ENCODE results near the gene MINDY3.
"Not testable (repeated sequence)": the region's sequence is repeated elsewhere in the genome, so short reads cannot be mapped to it uniquely, and the experiment has no call there.

The MINDY3 gene

GRCh38 chr10:15780353-15781135 is 79.8 kb downstream of the MINDY3 start:
- no peak for DNase-seq (ENCODE audit: low read depth in 3 of 3)

- no peak for DNase-seq (ENCODE audit: low read depth in 3 of 3)
Observed at GRCh38 chr10:15775513-15775912, 84.8 kb downstream of the MINDY3 start.

DNA sequence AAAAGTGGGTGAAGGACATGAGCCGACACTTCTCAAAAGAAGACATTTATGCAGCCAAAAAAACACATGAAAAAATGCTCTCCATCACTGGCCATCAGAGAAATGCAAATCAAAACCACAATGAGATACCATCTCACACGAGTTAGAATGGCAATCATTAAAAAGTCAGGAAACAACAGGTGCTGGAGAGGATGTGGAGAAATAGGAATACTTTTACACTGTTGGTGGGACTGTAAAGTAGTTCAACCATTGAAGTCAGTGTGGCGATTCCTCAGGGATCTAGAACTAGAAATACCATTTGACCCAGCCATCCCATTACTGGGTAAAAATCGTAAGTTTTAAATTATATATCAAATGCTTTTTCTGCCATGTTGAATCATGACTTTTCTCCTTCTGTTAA is 85.8 kb downstream of the MINDY3 start:
- not testable (repeated sequence) for DNase-seq (ENCODE audit: low read depth in 3 of 3)

DNA sequence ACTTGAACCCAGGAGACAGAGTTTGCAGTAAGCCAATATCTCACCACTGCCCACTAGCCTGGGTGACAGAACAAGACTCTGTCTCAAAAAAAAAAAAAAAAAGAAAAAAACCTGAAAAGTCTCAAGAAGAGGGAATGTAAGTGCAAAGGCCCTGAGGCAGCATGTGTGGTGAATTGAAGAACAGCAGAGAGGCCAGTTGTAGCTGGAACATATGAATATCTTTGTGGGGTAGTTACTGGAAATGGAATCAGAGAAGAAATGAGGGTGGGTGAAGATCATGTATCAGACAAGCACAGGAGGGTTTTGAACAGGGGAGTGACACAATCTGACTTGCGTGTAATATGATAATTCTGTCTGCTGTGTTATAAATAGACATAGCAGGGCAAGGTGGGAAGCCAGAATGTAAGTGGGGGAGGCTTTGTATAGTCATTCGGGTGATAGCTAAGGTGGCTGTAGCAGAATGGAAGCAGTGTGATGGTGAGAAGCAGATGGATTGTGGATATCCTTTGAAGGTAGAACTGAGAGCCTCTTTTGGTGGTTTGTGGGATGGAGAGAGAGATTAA is 95.3 kb downstream of the MINDY3 start:
- no peak for DNase-seq (ENCODE audit: low read depth in 3 of 3)

- no peak for DNase-seq (ENCODE audit: low read depth in 3 of 3)
Observed at GRCh38 chr10:15763006-15763405, 97.3 kb downstream of the MINDY3 start.

DNA sequence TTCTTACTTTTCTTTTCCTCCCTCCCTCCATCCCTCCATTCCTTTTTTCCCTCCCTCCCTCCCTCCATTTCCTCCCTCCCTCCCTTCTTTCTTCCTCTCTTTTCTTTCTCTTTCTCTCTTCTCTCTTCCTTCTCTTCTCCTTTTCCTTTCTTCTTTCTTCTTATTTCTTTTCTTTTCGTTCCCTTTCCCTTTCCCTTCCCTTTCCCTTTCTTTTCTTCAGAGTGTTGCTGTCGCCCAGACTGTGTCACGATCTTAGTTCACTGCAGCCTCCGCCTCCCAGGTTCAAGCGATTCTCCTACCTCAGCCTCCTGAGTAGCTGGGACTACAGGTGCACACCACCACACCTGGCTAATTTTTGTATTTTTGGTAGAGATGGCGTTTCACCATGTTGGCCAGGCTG is 98.1 kb downstream of the MINDY3 start:
- not testable (repeated sequence) for DNase-seq (ENCODE audit: low read depth in 3 of 3)

DNA sequence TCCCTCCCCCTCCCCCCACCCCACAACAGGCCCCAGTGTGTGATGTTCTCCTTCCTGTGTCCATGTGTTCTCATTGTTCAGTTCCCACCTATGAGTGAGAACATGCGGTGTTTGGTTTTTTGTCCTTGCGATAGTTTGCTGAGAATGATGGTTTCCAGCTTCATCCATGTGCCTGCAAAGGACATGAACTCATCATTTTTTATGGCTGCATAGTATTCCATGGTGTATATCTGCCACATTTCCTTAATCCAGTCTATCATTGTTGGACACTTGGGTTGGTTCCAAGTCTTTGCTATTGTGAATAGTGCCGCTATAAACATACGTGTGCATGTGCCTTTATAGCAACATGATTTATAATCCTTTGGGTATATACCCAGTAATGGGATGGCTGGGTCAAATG is 99.1 kb downstream of the MINDY3 start:
- DNase-seq (ENCODE audit: low read depth in 3 of 3) = not testable (repeated sequence)

GRCh38 chr10:15760681-15761080 is 99.6 kb downstream of the MINDY3 start:
- DNase-seq (ENCODE audit: low read depth in 3 of 3) = no peak

- no peak for DNase-seq (ENCODE audit: low read depth in 3 of 3)
Observed at GRCh38 chr10:15759265-15759664, 101.0 kb downstream of the MINDY3 start.

DNA sequence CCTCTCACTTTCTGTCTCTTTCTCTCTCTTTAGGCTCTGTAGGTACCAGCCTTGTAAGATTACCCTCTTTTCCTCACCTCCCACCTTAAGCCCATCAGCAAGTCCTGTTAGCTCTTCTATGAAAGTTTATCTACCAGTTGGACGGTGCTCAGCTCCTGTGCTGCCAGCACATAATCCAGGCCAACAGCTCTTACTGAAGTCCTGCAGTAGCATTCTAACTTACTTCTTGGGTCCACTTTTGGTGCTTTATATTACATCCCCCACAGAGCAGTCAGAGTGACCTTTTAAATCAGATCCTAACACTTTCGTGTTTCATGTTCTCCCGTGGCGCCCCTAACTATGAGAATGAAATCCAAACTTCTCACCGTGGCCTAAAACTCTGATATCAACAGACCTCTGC is 101.7 kb downstream of the MINDY3 start:
- DNase-seq (ENCODE audit: low read depth in 3 of 3) = no peak

DNA sequence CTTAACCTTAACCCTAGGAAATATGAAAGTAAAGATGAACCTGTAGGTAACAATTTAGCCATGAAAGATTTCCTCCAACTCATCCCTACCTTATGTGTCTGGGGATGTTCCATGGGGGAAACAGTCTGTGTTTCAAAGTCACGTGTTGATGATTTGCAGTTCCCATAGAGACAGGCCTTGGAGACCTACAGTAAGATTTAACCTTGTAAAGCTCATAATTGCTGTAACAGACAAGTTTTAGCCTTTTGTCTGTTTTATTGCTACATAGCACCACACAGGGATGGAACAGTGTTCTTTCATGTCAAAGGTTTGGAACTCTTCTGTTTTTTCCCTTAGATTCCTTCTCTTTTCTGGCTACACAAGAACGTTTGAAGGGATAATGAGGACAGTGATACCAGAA is 105.4 kb downstream of the MINDY3 start:
- DNase-seq (ENCODE audit: low read depth in 3 of 3) = no peak

- DNase-seq (ENCODE audit: low read depth in 3 of 3) = no peak
Observed at GRCh38 chr10:15751046-15751445, 109.3 kb downstream of the MINDY3 start.

GRCh38 chr10:15748126-15748525 is 112.2 kb downstream of the MINDY3 start:
- no peak for DNase-seq (ENCODE audit: low read depth in 3 of 3)

DNA sequence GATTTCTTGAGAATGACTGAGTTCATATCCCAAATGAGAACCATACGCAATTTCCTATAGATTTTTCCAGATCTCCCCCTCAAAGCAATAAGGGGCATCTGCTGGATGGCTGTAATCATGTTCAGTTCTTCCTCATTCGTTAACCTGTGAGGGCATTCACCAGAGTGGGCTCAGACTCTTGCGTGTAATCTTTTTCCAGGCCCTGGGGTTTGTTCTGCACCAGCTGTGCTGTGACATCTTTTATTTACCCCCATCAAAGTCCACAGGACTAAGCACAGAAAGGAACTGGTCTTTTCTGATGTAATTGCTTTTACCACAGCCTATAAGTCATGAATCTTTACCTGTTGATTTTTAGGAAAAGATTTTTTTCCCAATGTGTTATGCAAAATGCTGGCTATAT is 112.7 kb downstream of the MINDY3 start:
- no peak for DNase-seq (ENCODE audit: low read depth in 3 of 3)

- no peak for DNase-seq (ENCODE audit: low read depth in 3 of 3)
Observed at GRCh38 chr10:15745751-15746150, 114.6 kb downstream of the MINDY3 start.

- peak in 1 of 3 experiments; percentile 0 for DNase-seq (ENCODE audit: low read depth in 3 of 3)
Observed at GRCh38 chr10:15744217-15744865, 116.0 kb downstream of the MINDY3 start.

DNA sequence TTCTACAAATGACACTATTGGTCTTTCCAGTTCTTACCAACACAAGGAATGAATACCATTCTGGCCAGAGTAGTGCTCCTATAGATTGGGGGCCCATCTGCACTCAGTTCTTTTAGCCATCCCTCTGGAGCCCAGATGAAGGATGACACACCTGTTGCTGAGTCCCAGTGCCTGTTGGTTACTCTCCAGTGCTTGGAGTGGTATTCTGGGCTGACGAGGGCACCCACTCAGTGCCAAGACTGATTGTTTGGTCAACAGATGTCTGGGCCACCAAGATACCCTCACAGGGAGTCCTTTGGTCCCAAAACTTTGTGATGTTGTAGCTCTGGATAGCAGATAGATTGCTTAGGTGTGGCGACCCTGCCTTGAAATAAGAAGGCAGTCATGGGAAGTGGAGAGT is 116.9 kb downstream of the MINDY3 start:
- DNase-seq (ENCODE audit: low read depth in 3 of 3) = no peak

DNA sequence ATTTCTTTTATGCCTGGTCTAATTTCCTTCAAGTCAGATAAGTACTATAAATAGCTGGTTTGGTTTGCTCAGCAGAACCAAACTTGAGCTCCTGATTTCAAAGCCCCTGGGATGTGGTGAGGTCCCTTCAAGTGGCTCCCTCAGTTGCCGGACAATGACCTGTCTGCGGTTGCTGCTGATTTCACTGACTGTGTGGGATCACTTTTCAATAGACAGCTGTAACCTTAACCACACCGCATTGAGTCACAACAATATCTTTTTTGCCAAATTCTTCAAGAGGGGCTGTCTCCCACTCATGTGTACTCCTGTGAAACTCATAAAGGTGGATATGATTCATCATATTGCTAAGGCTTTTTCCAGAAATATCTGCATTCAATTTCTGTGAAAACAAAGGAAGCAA is 117.5 kb downstream of the MINDY3 start:
- no peak for DNase-seq (ENCODE audit: low read depth in 3 of 3)

- DNase-seq (ENCODE audit: low read depth in 3 of 3) = no peak
Observed at GRCh38 chr10:15742102-15742501, 118.2 kb downstream of the MINDY3 start.

DNA sequence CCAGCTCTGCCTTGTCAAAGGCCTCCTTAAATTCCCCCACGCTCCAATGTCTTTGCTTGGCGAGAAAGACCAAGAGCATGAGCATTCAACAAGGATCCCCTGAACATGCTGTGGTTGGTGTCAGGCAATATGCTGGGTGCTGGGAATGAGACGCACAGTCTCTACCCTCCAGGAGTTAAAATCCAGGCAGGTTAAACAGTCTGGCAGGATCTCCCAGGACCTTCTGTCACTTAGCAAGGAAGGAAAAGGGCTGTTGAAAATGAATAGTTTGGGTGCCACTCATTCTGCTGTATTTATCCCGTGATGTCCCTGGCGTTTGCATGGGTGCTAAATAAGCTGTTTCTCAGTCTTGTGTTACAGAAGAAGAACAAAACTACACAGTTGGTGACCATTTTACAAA is 118.7 kb downstream of the MINDY3 start:
- DNase-seq (ENCODE audit: low read depth in 3 of 3) = no peak

- no peak for DNase-seq (ENCODE audit: low read depth in 3 of 3)
Observed at GRCh38 chr10:15740261-15740660, 120.0 kb downstream of the MINDY3 start.

- DNase-seq (ENCODE audit: low read depth in 3 of 3) = no peak
Observed at GRCh38 chr10:15739254-15739970, 120.9 kb downstream of the MINDY3 start.

Measured in stimulated activated CD4-positive, alpha-beta T cell treated with anti-CD3 and anti-CD28 coated beads, TNF-alpha, amount 100 ng/mL, for 4 hours (primary cell).